Suprapubic skin (tissue), 4 donors: ENCODE data around the gene MCOLN2. TPM values are rescaled to one million over a fixed set of nuclear protein-coding genes. Genes with fewer than 3 reads are reported as not detected.
A peak's percentile ranks its signal among the peaks of the same experiment; 100 is the strongest.
"Not testable (repeated sequence)": the region's sequence is repeated elsewhere in the genome, so short reads cannot be mapped to it uniquely, and the experiment has no call there.

ENCODE experiments used
- DNase-seq, 2 donors: peaks; one replicate each; pipeline ENCODE4 v3.0.0-alpha.2; 2019; ENCODE audit warnings: low spot score in 2 of 2
- H3K27ac ChIP-seq: fragments of 200-600 bp; sonication (generic); one replicate; pipeline ENCODE4 v1.5.1; 2019
- H3K27me3 ChIP-seq: fragments of 200-600 bp; sonication (generic); one replicate; pipeline ENCODE4 v1.5.1; 2019
- H3K36me3 ChIP-seq: fragments of 200-600 bp; sonication (generic); one replicate; pipeline ENCODE4 v1.5.1; 2019
- H3K4me1 ChIP-seq: fragments of 200-600 bp; sonication (generic); one replicate; pipeline ENCODE4 v1.5.1; 2019
- H3K4me3 ChIP-seq: fragments of 200-600 bp; sonication (generic); one replicate; pipeline ENCODE4 v1.5.1; 2019; ENCODE audit warnings: mild to moderate bottlenecking
- H3K9me3 ChIP-seq: fragments of 200-600 bp; sonication (generic); one replicate; pipeline ENCODE4 v1.5.1; 2019
- CTCF ChIP-seq, 2 donors: fragments of 200-600 bp in 1 of 2; fragments of 450-650 bp in 1 of 2; sonication (generic) in 1 of 2; IDR thresholded peaks; one replicate each; pipeline ENCODE4 v1.5.1; 2016 to 2019; ENCODE audit warnings: antibody characterized with exemption in 2 of 2, mild to moderate bottlenecking in 1 of 2, moderate library complexity in 1 of 2
- EP300 ChIP-seq: sonication (generic); formaldehyde crosslinking; IDR thresholded peaks from one replicate; pipeline ENCODE4 v1.6.1; 2017; ENCODE audit warnings: antibody characterized with exemption
- POLR2A ChIP-seq, 2 donors: fragments of 450-650 bp; IDR thresholded peaks; one replicate each; pipeline ENCODE4 v1.6.1; 2017; ENCODE audit warnings: antibody characterized with exemption in 2 of 2, mild to moderate bottlenecking in 2 of 2, moderate library complexity in 2 of 2
- POLR2AphosphoS5 ChIP-seq, 3 donors: sonication (generic); formaldehyde crosslinking; IDR thresholded peaks; one replicate each; pipeline ENCODE4 v1.6.1; 2017; ENCODE audit warnings: antibody characterized with exemption in 3 of 3
- WGBS: methylation state at CpG from one replicate; pipeline ENCODE4 v1.1.5; 2018; 5-methylcytosine and 5-hydroxymethylcytosine counted together
- total RNA-seq, 4 donors: library from RNA; depleted of rRNA; stranded (reverse); fragments of >200 nt; gene quantifications; one replicate each; pipeline ENCODE4 v1.1.0, GENCODE V29; 2016

Gene MCOLN2
- total RNA-seq, 4 donors from 2014 or later, result 0.72 to 9.8 (median 2.7) TPM

GRCh38 chr1:85015826-85016225 lies 18.9 kb upstream of the MCOLN2 start:
- Histone ChIP-seq H3K27me3 (no peaks in the 10 kb centered on the region), H3K4me3 (no peak overlapping the region), H3K9me3 (no peaks in the 10 kb centered on the region), H3K4me1 (no peaks in the 10 kb centered on the region), H3K27ac (no peak overlapping the region), H3K36me3 (no peaks in the 10 kb centered on the region)
- 90% methylated on average over 1 of the region's 1 CpG for WGBS
- no peak for TF ChIP-seq CTCF (IDR thresholded peaks at IDR 0.05)
- TF ChIP-seq POLR2AphosphoS5 (IDR thresholded peaks at IDR 0.05), result no peak
- TF ChIP-seq EP300, result no peak
- no peak for TF ChIP-seq POLR2A (IDR thresholded peaks at IDR 0.05)
- no peak for DNase-seq

GRCh38 chr1:85005641-85006040 lies 8.7 kb upstream of the MCOLN2 start:
- 83% methylated on average over 1 of the region's 1 CpG for WGBS
- H3K4me3 ChIP-seq, DNase-seq, H3K36me3 ChIP-seq, H3K4me1 ChIP-seq, H3K9me3 ChIP-seq, H3K27ac ChIP-seq: not testable (repeated sequence)
- H3K27me3 ChIP-seq, result peaks cover 19% of the 10 kb centered on the region

DNA sequence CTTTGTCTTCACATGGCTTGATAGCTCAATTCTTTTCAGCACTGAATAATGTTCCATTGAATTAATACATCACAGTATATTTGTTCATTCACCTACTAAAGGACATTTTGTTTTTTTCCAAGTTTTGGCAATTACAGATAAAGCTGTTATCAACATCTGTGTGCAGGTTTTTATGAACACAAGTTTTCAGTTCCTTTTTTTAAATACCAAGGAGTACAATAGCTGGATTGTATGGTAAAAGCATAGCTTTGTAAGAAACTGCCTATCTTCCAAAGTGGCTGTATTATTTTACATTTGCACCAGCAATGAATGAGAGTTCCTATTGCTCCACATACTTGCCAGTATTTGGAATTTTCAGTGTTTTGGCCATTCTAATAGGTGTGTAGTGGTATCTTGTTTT lies 4.8 kb upstream of the MCOLN2 start:
- no peak overlapping the region for H3K27ac ChIP-seq
- H3K36me3 ChIP-seq, result no peaks in the 10 kb centered on the region
- H3K4me3 ChIP-seq, result no peak overlapping the region
- H3K4me1 ChIP-seq, result peaks cover 20% of the 10 kb centered on the region
- no peak for TF ChIP-seq POLR2AphosphoS5 (IDR thresholded peaks at IDR 0.05)
- TF ChIP-seq EP300, result no peak
- TF ChIP-seq POLR2A (IDR thresholded peaks at IDR 0.05), result no peak
- TF ChIP-seq CTCF (IDR thresholded peaks at IDR 0.05), result no peak
- no peaks in the 10 kb centered on the region for H3K9me3 ChIP-seq
- peaks cover 37% of the 10 kb centered on the region for H3K27me3 ChIP-seq
- no peak for DNase-seq

DNA sequence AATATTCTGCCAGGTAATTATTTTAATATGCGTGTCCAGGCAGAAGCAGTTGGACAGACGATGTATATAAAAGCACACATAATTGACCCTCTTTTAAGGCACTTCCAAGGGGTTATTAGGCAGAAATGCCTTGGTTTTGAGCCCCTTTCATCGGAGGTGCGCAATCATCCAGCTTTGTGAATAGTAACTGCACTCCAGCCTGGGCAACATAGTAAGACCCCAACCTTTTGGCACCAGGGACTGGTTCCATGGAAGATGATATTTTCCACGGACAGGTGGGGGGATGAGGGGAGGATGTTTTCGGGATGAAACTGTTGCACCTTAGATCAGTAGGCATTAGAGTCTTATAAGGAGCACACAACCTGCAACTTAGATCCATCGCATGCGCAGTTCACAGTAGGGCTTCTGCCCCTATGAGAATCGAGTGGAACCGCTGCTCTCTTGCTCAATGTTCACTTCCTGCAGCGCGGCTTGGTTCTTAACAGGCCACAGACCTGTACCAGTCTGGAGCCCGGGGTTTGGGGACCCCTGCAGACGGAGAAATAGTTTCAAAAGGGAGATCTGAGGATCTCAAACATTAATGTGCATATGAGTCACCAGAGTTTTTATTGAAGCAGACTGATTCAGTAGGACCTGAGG lies 1.8 kb upstream of the MCOLN2 start:
- DNase-seq, result no peak
- Histone ChIP-seq H3K4me3 (peak overlapping the region; percentile 67), H3K27me3 (peaks cover 37% of the 10 kb centered on the region), H3K4me1 (peaks cover 25% of the 10 kb centered on the region), H3K36me3 (no peaks in the 10 kb centered on the region), H3K9me3 (no peaks in the 10 kb centered on the region), H3K27ac (no peak overlapping the region)
- 44% methylated on average over 14 of the region's 14 CpGs for WGBS
- TF ChIP-seq CTCF (IDR thresholded peaks at IDR 0.05) (no peak), EP300 (no peak), POLR2AphosphoS5 (IDR thresholded peaks at IDR 0.05) (no peak), POLR2A (IDR thresholded peaks at IDR 0.05) (no peak)

GRCh38 chr1:84997667-84998600 lies 1.0 kb upstream of the MCOLN2 start:
- Histone ChIP-seq H3K27ac (no peak overlapping the region), H3K36me3 (no peaks in the 10 kb centered on the region), H3K9me3 (no peaks in the 10 kb centered on the region), H3K4me3 (peak overlapping the region; percentile 67), H3K4me1 (peaks cover 25% of the 10 kb centered on the region), H3K27me3 (peaks cover 31% of the 10 kb centered on the region)
- DNase-seq, result no peak
- WGBS, result 2% methylated on average over 49 of the region's 58 CpGs
- TF ChIP-seq EP300, result no peak
- no peak for TF ChIP-seq POLR2AphosphoS5 (IDR thresholded peaks at IDR 0.05)
- TF ChIP-seq POLR2A (IDR thresholded peaks at IDR 0.05), result no peak
